DMS53 treated with DMSO at 0.1 percent for 48 hours (cell line): Measurements from ENCODE around the gene HIC1.

Experiments
- DNase-seq: peaks from one replicate; lab custom pipeline; 2025; ENCODE audit not compliant: unreplicated experiment; lab: John Stamatoyannopoulos, UW

Gene HIC1

GRCh38 chr17:2075336-2076086 is 20.6 kb downstream of the HIC1 start:
- DNase-seq: no peak

GRCh38 chr17:2076087-2076984 is 21.4 kb downstream of the HIC1 start:
- DNase-seq: no peak

- DNase-seq: no peak
Measured at GRCh38 chr17:2077040-2077439, 22.1 kb downstream of the HIC1 start.

GRCh38 chr17:2081564-2081963 is 26.7 kb downstream of the HIC1 start:
- DNase-seq: no peak

GRCh38 chr17:2082003-2082781 is 27.3 kb downstream of the HIC1 start:
- DNase-seq: no peak

- DNase-seq: no peak
Measured at GRCh38 chr17:2083613-2084035, 28.7 kb downstream of the HIC1 start.

- DNase-seq: no peak
Measured at GRCh38 chr17:2084036-2084765, 29.3 kb downstream of the HIC1 start.

GRCh38 chr17:2084766-2085647 is 30.1 kb downstream of the HIC1 start:
- no peak for DNase-seq

GRCh38 chr17:2085648-2085949 is 30.7 kb downstream of the HIC1 start:
- no peak for DNase-seq

- DNase-seq: no peak
Measured at GRCh38 chr17:2086306-2086705, 31.4 kb downstream of the HIC1 start.

GRCh38 chr17:2087597-2088211 is 32.8 kb downstream of the HIC1 start:
- no peak for DNase-seq

GRCh38 chr17:2089021-2089422 is 34.1 kb downstream of the HIC1 start:
- no peak for DNase-seq

- DNase-seq: no peak
Measured at GRCh38 chr17:2090210-2090641, 35.3 kb downstream of the HIC1 start.

GRCh38 chr17:2090804-2091534 is 36.1 kb downstream of the HIC1 start:
- no peak for DNase-seq

- no peak for DNase-seq
Measured at GRCh38 chr17:2092253-2092652, 37.4 kb downstream of the HIC1 start.

- DNase-seq: no peak
Measured at GRCh38 chr17:2093349-2093748, 38.4 kb downstream of the HIC1 start.

- no peak for DNase-seq
Measured at GRCh38 chr17:2094891-2095535, 40.1 kb downstream of the HIC1 start.

- DNase-seq: no peak
Measured at GRCh38 chr17:2095536-2095910, 40.6 kb downstream of the HIC1 start.
